OCI-LY3 (cell line): Measurements from ENCODE around the gene FANCB.

ENCODE experiments used
- H2AFZ ChIP-seq: fragments of 200-600, 300-600 bp; shearing (Covaris generic); 2 replicates; pipeline ENCODE4 v1.6.0; 2014; ENCODE audit warnings: antibody characterized with exemption, low read depth, low read length
- H3K27ac ChIP-seq: fragments of 200-600, 300-600 bp; sonication (generic); 2 replicates; pipeline ENCODE4 v1.5.1; 2014; ENCODE audit warnings: mild to moderate bottlenecking, low read length, moderate library complexity, mixed read lengths
- H3K27me3 ChIP-seq: fragments of 200-600, 300-600 bp; sonication (generic); 2 replicates; pipeline ENCODE4 v1.6.1; 2014; ENCODE audit warnings: low read depth, low read length, mixed read lengths
- H3K36me3 ChIP-seq: fragments of 200-600, 300-600 bp; sonication (generic); replicated peaks from 2 replicates; pipeline ENCODE3; 2014; ENCODE audit warnings: low read depth, low read length, mixed read lengths
- H3K4me1 ChIP-seq: fragments of 300-600, 200-600 bp; sonication (generic); 2 replicates; pipeline ENCODE4 v1.6.1; 2014; ENCODE audit warnings: low read length, mixed read lengths
- H3K4me2 ChIP-seq: fragments of 200-600, 300-600 bp; sonication (generic); 2 replicates; pipeline ENCODE4 v1.6.1; 2014; ENCODE audit warnings: low read length, mixed read lengths
- H3K4me3 ChIP-seq: fragments of 300-600, 200-600 bp; sonication (generic); 2 replicates; pipeline ENCODE4 v1.5.1; 2014; ENCODE audit warnings: antibody characterized with exemption, mild to moderate bottlenecking, low read length, moderate library complexity
- H3K79me2 ChIP-seq: fragments of 300-600, 200-600 bp; shearing (Covaris generic); 2 replicates; pipeline ENCODE4 v1.6.1; 2014; ENCODE audit warnings: mild to moderate bottlenecking, low read length, mixed read lengths
- H3K9ac ChIP-seq: fragments of 300-600, 200-600 bp; shearing (Covaris generic); 2 replicates; pipeline ENCODE4 v1.6.0; 2014; ENCODE audit warnings: mild to moderate bottlenecking, low read length, moderate library complexity
- H3K9me3 ChIP-seq: fragments of 200-600, 300-600 bp; shearing (Covaris generic); 2 replicates; pipeline ENCODE4 v1.6.1; 2014; ENCODE audit warnings: low read length, mixed read lengths; ENCODE audit not compliant: insufficient read depth
- H4K20me1 ChIP-seq: fragments of 200-600, 300-600 bp; sonication (generic); 2 replicates; pipeline ENCODE4 v1.6.1; 2016; ENCODE audit warnings: low read length, mixed read lengths; ENCODE audit not compliant: insufficient read depth
- EZH2phosphoT487 ChIP-seq: fragments of 200-600 bp; shearing (Covaris generic); IDR thresholded peaks from 2 replicates; pipeline ENCODE4 v1.6.1; 2018; ENCODE audit warnings: antibody characterized with exemption, mixed run types, low read depth
- TF ChIP-seq, protein P1 (sequence below): fragments of 200-600, 300-600 bp; sonication (generic); IDR thresholded peaks from 2 replicates; pipeline ENCODE4 v1.5.1; 2014; ENCODE audit warnings: antibody characterized with exemption, low read length, low read depth

FANCB gene

DNA sequence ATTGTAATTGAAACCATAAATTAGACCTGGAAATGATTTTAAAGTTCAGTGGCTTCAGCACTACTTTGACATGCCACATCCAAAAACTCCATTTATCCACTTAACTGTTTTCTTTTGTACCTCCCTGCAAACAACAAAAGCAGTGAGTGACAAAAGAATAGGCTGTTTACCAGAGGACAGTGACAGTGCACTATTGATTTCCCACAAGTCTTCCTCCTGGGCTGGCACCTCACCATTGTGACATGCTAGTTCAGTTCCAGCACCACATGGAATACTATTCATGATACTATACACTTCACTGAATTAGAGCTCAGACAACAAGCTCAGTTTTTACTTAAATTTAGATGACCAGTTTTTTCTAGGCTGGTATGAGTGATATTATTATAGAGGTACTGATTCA, 29.7 kb upstream of the FANCB start:
- H3K36me3 ChIP-seq, result peaks cover 28% of the 10 kb centered on the region
- no peaks in the 10 kb centered on the region for H3K27me3 ChIP-seq
- no peaks in the 10 kb centered on the region for H4K20me1 ChIP-seq
- peaks cover 7% of the 10 kb centered on the region for H3K4me1 ChIP-seq
- no peak overlapping the region for H2AFZ ChIP-seq
- no peak overlapping the region for H3K4me2 ChIP-seq
- H3K4me3 ChIP-seq, result no peak overlapping the region
- peaks cover 4% of the 10 kb centered on the region; the same call in 1 of the 2 replicates for H3K9me3 ChIP-seq
- H3K9ac ChIP-seq, result no peak overlapping the region
- no peak overlapping the region for H3K27ac ChIP-seq
- TF ChIP-seq, protein P1, sequence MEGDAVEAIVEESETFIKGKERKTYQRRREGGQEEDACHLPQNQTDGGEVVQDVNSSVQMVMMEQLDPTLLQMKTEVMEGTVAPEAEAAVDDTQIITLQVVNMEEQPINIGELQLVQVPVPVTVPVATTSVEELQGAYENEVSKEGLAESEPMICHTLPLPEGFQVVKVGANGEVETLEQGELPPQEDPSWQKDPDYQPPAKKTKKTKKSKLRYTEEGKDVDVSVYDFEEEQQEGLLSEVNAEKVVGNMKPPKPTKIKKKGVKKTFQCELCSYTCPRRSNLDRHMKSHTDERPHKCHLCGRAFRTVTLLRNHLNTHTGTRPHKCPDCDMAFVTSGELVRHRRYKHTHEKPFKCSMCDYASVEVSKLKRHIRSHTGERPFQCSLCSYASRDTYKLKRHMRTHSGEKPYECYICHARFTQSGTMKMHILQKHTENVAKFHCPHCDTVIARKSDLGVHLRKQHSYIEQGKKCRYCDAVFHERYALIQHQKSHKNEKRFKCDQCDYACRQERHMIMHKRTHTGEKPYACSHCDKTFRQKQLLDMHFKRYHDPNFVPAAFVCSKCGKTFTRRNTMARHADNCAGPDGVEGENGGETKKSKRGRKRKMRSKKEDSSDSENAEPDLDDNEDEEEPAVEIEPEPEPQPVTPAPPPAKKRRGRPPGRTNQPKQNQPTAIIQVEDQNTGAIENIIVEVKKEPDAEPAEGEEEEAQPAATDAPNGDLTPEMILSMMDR, result no peak
- TF ChIP-seq EZH2phosphoT487, result no peak
- H3K79me2 ChIP-seq, result no peaks in the 10 kb centered on the region

DNA sequence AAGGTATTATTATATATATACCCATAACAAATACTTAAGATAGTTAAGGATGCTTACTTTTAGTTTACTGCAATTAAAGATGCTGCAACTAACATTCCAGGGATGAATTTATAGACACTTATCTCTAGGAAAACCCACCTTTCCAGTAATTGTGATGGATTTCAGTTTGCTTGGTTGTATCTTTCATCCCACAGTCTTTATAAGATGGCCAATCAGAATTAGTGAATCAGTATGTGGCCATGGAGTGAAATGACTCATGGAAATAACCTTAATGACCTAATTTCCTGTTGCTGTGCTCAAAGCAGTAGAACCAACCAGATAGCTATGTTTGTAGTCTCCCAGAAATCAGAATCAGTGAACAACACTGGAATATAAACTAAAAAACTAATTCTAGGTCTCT, 26.7 kb upstream of the FANCB start:
- TF ChIP-seq EZH2phosphoT487, result no peak
- Histone ChIP-seq H3K9ac (no peak overlapping the region), H3K36me3 (peaks cover 24% of the 10 kb centered on the region), H3K4me1 (peaks cover 7% of the 10 kb centered on the region), H3K4me2 (0 out of 2 replicates have a peak overlapping the region, but pooled peaks have one; percentile 31), H3K79me2 (no peaks in the 10 kb centered on the region), H3K27ac (no peak overlapping the region), H3K9me3 (peaks cover 3% of the 10 kb centered on the region; the same call in 1 of the 2 replicates), H3K27me3 (no peaks in the 10 kb centered on the region), H2AFZ (no peak overlapping the region), H4K20me1 (no peaks in the 10 kb centered on the region), H3K4me3 (no peak overlapping the region)

DNA sequence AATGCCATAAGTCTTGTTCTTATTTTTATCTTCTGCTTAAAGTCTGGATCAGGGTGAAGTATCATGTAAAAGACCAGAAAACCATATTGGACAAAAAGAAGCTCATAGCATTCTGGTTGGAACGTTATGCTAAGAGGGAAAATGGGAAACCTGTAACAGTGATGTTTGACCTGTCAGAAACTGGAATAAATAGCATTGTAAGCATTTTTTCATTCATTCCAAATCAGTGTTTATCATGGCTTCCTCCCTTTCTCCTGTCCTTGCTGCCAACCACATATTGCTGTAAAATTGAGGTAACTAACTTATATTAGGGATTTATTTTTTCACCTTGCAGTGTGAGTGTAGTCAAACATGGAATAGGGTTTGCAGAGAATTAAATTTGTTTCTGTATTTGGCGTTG, 24.2 kb upstream of the FANCB start:
- no peaks in the 10 kb centered on the region for H4K20me1 ChIP-seq
- TF ChIP-seq, protein P1, result no peak
- TF ChIP-seq EZH2phosphoT487, result no peak
- H2AFZ ChIP-seq, result no peak overlapping the region
- H3K27me3 ChIP-seq, result no peaks in the 10 kb centered on the region
- no peak overlapping the region for H3K9ac ChIP-seq
- peaks cover 7% of the 10 kb centered on the region for H3K4me1 ChIP-seq
- peaks cover 6% of the 10 kb centered on the region for H3K36me3 ChIP-seq
- H3K79me2 ChIP-seq, result no peaks in the 10 kb centered on the region
- H3K4me3 ChIP-seq, result no peak overlapping the region
- no peaks in the 10 kb centered on the region for H3K9me3 ChIP-seq
- H3K4me2 ChIP-seq, result no peak overlapping the region
- no peak overlapping the region for H3K27ac ChIP-seq

DNA sequence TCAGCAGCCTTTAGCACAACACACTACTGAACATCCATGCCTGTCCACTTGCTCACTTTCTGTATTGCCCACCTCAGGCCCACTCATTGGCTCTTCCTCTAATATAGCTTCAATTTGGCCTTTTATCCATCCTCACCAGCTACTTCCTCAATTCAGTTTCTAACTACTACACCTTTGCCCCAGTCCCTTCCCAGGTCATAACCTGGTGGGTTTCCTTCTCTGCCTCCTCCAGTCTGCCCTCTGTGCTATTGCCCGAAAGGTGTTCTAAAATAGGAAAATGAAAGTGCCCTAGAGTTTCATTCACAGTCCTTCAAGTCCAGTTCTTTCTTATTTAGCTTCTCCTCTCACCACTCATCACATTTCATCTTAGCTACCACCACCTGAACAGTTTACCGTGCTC, 23.4 kb upstream of the FANCB start:
- Histone ChIP-seq H3K79me2 (no peaks in the 10 kb centered on the region), H3K9ac (no peak overlapping the region), H2AFZ (no peak overlapping the region), H3K9me3 (no peaks in the 10 kb centered on the region), H3K4me2 (no peak overlapping the region), H3K36me3 (peaks cover 6% of the 10 kb centered on the region), H3K27ac (no peak overlapping the region), H4K20me1 (no peaks in the 10 kb centered on the region), H3K27me3 (no peaks in the 10 kb centered on the region), H3K4me1 (peaks cover 7% of the 10 kb centered on the region), H3K4me3 (no peak overlapping the region)
- TF ChIP-seq, protein P1, result no peak
- no peak for TF ChIP-seq EZH2phosphoT487

DNA sequence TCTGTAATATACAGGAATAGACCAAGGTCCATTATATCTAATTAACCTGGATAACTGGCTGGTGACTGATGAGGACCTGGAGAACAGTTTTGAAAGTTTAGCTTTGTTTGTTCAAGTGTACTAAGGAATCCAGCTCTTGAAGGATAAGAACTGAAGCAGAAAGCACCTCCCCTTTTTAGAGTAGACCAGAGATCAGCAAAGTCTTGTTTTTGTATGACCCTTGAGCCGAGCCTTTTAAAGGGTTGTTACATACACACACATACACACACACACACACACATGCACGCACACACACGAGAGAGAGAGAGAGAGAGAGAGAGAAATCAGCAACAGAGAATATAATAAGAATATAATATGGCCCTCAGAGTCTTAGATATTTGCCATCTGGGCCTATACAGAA, 13.4 kb upstream of the FANCB start:
- H3K4me2 ChIP-seq, result no peak overlapping the region
- no peaks in the 10 kb centered on the region for H3K27me3 ChIP-seq
- no peak for TF ChIP-seq EZH2phosphoT487
- TF ChIP-seq, protein P1, result no peak
- H4K20me1 ChIP-seq, result no peaks in the 10 kb centered on the region
- H2AFZ ChIP-seq, result no peak overlapping the region
- H3K9me3 ChIP-seq, result no peaks in the 10 kb centered on the region
- H3K9ac ChIP-seq, result no peak overlapping the region
- H3K4me1 ChIP-seq, result peaks cover 8% of the 10 kb centered on the region
- H3K4me3 ChIP-seq, result no peak overlapping the region
- H3K36me3 ChIP-seq, result no peaks in the 10 kb centered on the region
- H3K79me2 ChIP-seq, result no peaks in the 10 kb centered on the region
- no peak overlapping the region for H3K27ac ChIP-seq
